ENCODE data around the gene IQSEC1.

IQSEC1 gene

GRCh38 chr3:12902181-12902999 lies 170.8 kb downstream of the IQSEC1 start:
- no peak for DNase-seq

- no peak for DNase-seq
Measured at GRCh38 chr3:12901623-12902045, 171.6 kb downstream of the IQSEC1 start.

- no peak for DNase-seq
Measured at GRCh38 chr3:12900885-12901411, 172.3 kb downstream of the IQSEC1 start.

GRCh38 chr3:12898965-12899755 lies 174.1 kb downstream of the IQSEC1 start:
- no peak for DNase-seq

DNA sequence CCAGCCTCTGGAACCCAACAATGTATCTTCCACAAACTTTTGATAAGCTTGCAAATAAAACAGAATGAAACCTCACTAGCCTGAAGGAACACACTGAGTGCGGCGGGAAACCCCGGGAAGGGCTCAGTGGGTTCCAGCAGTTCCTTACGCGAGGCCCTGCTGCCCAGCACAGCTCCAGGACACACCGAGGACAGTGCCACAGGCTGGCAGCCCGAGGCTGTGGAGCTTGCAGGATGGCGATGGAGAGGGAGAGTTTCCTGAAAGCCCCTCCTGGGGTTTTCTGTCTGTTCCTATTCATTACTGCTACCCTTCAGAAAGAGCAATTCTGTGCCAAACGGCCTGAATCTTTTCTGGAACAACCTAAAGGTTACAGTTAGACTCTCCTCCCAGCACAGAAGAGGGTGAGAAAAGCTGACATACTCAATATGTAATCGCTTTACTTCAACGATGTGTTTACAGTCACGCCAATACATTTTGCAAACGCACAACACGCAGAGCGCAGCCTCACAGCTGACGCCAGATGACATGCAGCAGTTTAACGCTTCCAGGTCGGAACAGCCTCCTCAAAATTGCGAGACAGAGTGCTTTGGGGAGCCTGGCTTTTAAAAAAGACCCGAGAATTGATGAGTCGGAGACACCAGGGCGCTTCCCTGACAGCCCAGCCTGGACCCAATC lies 174.8 kb downstream of the IQSEC1 start:
- DNase-seq: no peak

GRCh38 chr3:12897381-12898289 lies 175.6 kb downstream of the IQSEC1 start:
- DNase-seq: peak in 1 of 2 experiments; percentile 25

DNA sequence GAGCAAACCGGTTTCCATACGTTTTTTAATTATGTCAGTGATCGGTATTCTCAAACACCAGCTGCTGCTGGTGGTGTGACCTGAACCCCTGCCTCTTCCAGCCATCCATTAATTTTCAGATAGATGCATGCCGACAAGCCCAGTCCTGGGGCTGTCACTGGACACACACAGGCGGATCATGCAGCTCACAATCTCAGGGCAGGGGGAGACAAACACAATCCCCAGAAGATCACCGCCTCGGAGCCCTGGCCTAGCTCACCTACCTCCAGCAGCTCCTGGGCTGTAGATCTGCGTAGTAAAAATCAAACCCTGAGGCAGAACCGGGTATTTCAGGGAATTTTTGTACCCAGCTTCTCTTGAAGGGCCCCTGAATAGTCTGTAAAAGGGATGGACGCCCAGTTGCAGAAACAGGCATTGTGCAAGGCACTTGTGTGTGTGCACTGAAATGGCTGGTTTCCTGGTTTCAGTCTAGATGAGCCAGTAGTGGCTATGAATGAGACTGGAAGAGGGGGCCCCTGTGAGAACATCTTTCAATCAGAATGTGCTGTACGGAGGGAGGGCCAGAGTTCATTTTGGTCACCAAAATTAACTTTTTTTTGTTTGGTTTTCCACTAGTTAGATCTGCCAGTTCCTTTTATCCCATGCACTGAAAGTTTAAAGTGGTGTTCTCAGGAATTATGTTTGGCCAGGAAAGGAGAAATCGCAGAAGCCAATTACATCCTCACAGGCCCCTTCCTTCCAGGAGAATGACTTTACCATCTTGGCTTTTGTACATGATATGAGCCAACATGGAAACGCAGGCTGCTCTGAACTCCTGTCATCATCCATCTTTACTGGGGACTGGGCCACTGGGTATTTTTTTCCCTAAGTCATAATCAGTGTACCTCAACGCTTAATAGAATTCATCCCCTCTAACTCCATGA lies 176.9 kb downstream of the IQSEC1 start:
- no peak for DNase-seq

- no peak for DNase-seq
Measured at GRCh38 chr3:12895391-12896062, 177.7 kb downstream of the IQSEC1 start.

DNA sequence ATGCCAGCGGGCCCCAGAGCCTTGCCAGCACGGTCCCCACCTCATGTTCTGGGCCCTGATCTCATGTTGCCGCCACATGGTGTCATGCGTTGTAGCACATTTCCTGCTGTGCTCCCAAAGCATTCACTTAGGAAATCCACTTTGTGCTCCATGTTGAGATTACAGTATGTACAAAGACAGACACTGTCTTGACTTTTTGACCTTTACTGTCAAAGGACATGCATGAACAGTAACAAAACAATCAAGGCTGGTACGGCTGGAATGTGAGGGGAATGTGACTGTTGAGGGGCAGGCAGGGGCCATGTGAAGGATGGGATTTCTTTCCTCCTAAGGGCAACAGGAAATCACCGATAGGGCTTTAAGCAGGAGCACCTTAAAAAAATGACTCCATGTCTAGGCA lies 178.6 kb downstream of the IQSEC1 start:
- DNase-seq: no peak

GRCh38 chr3:12893852-12894251 lies 179.4 kb downstream of the IQSEC1 start:
- DNase-seq: no peak

DNA sequence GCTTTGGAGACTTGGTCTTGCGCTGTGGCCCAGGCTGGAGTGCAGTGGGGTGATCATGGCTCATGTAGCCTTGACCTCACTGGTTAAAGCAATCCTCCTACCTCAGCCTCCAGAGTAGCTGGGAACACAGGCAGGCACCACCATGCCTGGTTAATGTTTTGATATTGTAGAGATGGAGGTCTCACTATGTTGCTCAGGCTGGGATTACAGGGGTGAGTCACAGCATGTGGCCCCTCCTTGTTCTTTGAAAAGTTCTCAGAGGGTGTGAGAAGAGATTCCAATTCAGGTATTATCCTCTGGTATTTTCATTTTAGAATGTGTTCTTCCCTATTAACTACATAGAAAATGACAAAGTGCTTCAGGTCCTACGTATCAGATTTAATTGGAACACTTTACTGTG lies 180.0 kb downstream of the IQSEC1 start:
- DNase-seq: no peak

GRCh38 chr3:12892840-12893189 lies 180.4 kb downstream of the IQSEC1 start:
- no peak for DNase-seq

DNA sequence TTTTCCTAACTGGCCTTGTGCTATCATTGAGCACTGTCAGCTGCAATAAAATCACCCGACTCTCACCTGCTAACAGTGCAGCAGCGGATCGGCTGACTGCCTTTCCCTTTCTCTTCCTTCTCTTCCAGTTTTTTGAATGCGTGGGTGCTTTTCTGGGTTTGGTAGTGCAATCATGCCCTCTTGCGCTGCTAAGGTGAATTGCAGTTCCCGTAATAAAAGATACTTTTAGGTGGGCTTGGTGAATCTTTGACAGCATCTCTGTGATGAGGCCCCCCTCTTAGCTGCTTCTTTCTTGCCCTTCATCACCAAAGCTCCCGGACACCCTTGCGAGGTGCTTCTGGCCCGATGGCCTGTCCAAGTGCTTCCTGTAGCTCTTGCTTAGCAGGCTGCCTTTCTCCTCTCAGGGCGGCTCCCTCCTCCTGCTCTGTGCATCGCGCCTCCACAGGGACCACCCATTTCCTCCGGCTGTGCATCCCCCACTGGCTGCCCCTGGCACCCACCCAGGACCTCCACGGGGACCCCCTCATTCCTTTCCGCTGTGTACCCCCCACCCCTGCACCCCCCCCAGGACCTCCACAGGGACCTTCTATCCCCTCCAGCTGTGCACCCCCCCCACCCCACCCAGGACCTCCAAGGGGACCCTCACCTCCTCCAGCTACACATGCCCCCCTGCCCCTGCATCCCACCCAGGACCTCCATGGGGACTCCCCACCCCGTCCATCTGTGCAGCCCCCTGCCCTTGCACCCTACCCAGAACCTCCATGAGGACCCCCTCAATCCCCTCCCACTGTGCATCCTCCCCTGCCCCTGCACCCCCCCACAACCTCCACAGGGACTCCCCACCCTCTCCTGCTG lies 181.0 kb downstream of the IQSEC1 start:
- peak; percentile 8 to 12 for DNase-seq

DNA sequence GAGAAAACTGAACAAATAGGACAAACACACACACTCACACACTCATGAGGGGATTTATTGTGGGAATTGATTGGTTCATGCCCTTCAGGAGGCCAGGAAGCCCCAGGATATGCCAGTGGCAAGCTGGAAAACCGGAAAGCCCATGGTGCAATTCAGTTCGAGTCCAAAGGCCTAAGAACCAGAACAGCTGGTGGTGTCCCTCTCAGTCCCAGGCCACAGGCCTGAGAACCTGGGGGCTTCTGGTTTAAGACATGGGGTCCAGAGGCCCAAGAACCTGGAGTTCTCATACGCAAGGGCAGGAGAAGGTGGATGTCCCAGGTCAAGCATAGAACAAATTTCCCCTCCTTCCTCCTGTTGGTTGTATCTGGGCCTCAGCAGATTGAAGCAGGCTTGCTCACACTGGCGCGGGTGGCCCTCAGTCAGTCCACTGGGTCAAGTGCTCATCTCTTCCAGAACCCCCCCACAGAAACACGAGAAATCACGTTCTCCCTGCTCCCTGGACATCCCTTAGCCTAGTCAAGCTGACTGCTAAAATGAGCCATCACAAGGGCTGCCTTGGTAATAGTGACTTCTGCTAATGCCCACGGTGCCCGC lies 181.7 kb downstream of the IQSEC1 start:
- DNase-seq: no peak

DNA sequence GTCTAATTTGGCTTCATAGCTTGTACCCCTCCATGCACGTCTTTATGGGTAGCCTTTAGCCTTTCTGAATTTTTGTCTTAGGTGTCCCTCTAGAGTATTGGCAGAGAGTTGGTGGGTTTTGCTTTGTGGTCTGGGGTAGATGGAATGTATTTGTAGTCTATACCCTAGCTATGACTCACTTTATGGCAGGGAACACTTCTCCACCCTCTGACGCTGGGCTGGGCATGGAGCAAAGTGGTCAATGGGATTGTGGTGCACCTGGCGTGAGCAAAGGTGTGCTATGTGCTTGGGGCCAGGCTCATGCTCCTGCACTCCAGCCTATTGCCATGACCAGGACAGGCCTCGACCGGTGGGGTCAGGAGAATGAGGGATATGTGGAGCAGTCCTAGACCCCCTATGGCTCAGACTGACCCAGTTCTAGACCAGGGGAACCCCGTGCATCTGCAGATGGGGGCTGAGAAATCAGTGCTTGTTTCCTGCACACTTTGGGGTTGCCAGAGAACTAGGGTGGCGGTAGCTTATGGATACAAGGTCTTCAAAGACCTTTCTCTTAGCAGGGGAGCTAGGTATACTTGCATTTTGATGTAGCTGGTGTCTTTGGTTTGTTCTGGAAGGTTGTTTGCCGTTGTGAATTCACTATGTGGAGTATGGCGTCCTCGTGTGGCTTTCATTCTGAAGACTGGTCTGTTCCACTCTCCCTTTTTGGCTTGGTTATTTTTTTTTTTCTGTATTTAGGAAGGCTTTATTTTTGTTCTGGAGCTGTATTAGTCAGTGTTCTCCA lies 182.4 kb downstream of the IQSEC1 start:
- no peak for DNase-seq

- DNase-seq: no peak
Measured at GRCh38 chr3:12886736-12887135, 186.5 kb downstream of the IQSEC1 start.

GRCh38 chr3:12886106-12886679 lies 187.0 kb downstream of the IQSEC1 start:
- DNase-seq: no peak

DNA sequence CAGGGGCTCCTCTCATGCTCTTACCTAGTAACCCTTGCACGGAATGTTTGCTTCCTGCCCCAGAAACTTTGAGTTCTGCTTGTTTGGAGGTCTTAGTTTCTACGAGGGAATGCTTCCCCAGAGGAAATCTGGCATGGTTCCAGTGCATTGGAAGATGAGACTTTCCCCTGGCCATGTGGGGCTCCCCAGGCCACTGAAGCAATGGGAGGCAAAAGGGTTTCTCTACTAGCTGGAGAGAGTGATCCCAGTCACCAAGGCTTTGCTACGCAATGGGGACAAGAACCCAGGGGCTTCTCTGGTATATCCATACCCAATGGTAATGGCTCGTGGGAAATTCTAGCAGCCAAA lies 187.7 kb downstream of the IQSEC1 start:
- no peak for DNase-seq
